ENCODE results near the gene PLPP7. TPM values are rescaled to one million over a fixed set of nuclear protein-coding genes. Genes with fewer than 3 reads are reported as not detected.

PLPP7 gene
- polyA plus RNA-seq, 1 donor (not counting 4 experiments of a cell fraction or from before 2014, with no cell fraction given): not detected

- no peaks in the 10 kb centered on the region for H4K20me1 ChIP-seq (ENCODE audit: control insufficient read depth, extremely low read depth, insufficient read depth, low read length)
- no peak overlapping the region for H3K4me3 ChIP-seq (ENCODE audit: control insufficient read depth in 2 of 3, extremely low read depth in 1 of 3, insufficient read depth in 2 of 3, low read depth in 1 of 3, low read length in 3 of 3)
- H3K9me1 ChIP-seq (ENCODE audit: control insufficient read depth, extremely low read depth, insufficient read depth, low read length): no peaks in the 10 kb centered on the region
- no peaks in the 10 kb centered on the region for H3K9me3 ChIP-seq (ENCODE audit: control insufficient read depth, low read depth, low read length)
- H3K4me2 ChIP-seq (ENCODE audit: control insufficient read depth, extremely low read depth, insufficient read depth, low read depth, low read length): no peak overlapping the region
- FAIRE-seq: no peak
- TF ChIP-seq CTCF (optimal IDR thresholded peaks at IDR 0.05 in 1 of 3, IDR thresholded peaks at IDR 0.05 in 1 of 3, conservative IDR thresholded peaks at IDR 0.05 in 1 of 3; ENCODE audit: extremely low read depth in 1 of 3, insufficient read depth in 2 of 3, low read length in 3 of 3): no peak
- no peak for TF ChIP-seq EZH2 (IDR thresholded peaks at IDR 0.05; ENCODE audit: low read length)
- H3K4me1 ChIP-seq (ENCODE audit: control insufficient read depth, extremely low read depth, insufficient read depth, low read length): no peaks in the 10 kb centered on the region
- H2AFZ ChIP-seq (ENCODE audit: control insufficient read depth, low read length): no peak overlapping the region
- no peak overlapping the region for H3K27ac ChIP-seq (ENCODE audit: control insufficient read depth, insufficient read depth, low read length)
- no peak for DNase-seq (ENCODE audit: low read depth, low spot score)
- H3K36me3 ChIP-seq (ENCODE audit: control insufficient read depth in 2 of 2, extremely low read depth in 1 of 2, insufficient read depth in 2 of 2, low read length in 2 of 2): no peaks in the 10 kb centered on the region
- H3K9ac ChIP-seq (ENCODE audit: control insufficient read depth, extremely low read depth, insufficient read depth, low read length): no peak overlapping the region
- peaks cover 6% of the 10 kb centered on the region for H3K27me3 ChIP-seq (ENCODE audit: control insufficient read depth, extremely low read depth, insufficient read depth, low read length)
- no peaks in the 10 kb centered on the region for H3K79me2 ChIP-seq (ENCODE audit: control insufficient read depth, insufficient read depth, low read length)
- dilution Hi-C loops (cut with MboI; ENCODE audit: extremely low pct_ligation_motif_present, low sequenced_read_pairs): no loop called here
These were observed 44.5 kb downstream of the PLPP7 start for GRCh38 chr9:131333771-131334628.

GRCh38 chr9:131334629-131335367, 45.3 kb downstream of the PLPP7 start:
- no peak overlapping the region for H2AFZ ChIP-seq (ENCODE audit: control insufficient read depth, low read length)
- H3K4me3 ChIP-seq (ENCODE audit: control insufficient read depth in 2 of 3, extremely low read depth in 1 of 3, insufficient read depth in 2 of 3, low read depth in 1 of 3, low read length in 3 of 3): no peak overlapping the region
- no peaks in the 10 kb centered on the region for H3K27me3 ChIP-seq (ENCODE audit: control insufficient read depth, extremely low read depth, insufficient read depth, low read length)
- DNase-seq (ENCODE audit: low read depth, low spot score) (no peak), FAIRE-seq (no peak)
- H3K4me2 ChIP-seq (ENCODE audit: control insufficient read depth, extremely low read depth, insufficient read depth, low read depth, low read length): no peak overlapping the region
- TF ChIP-seq EZH2 (IDR thresholded peaks at IDR 0.05; ENCODE audit: low read length): no peak
- TF ChIP-seq CTCF (optimal IDR thresholded peaks at IDR 0.05 in 1 of 3, IDR thresholded peaks at IDR 0.05 in 1 of 3, conservative IDR thresholded peaks at IDR 0.05 in 1 of 3; ENCODE audit: extremely low read depth in 1 of 3, insufficient read depth in 2 of 3, low read length in 3 of 3): no peak
- no peak overlapping the region for H3K27ac ChIP-seq (ENCODE audit: control insufficient read depth, insufficient read depth, low read length)
- no peaks in the 10 kb centered on the region for H3K79me2 ChIP-seq (ENCODE audit: control insufficient read depth, insufficient read depth, low read length)
- no peaks in the 10 kb centered on the region for H3K36me3 ChIP-seq (ENCODE audit: control insufficient read depth in 2 of 2, extremely low read depth in 1 of 2, insufficient read depth in 2 of 2, low read length in 2 of 2)
- no peak overlapping the region for H3K9ac ChIP-seq (ENCODE audit: control insufficient read depth, extremely low read depth, insufficient read depth, low read length)
- no peaks in the 10 kb centered on the region for H3K9me3 ChIP-seq (ENCODE audit: control insufficient read depth, low read depth, low read length)
- no peaks in the 10 kb centered on the region for H3K4me1 ChIP-seq (ENCODE audit: control insufficient read depth, extremely low read depth, insufficient read depth, low read length)
- no peaks in the 10 kb centered on the region for H4K20me1 ChIP-seq (ENCODE audit: control insufficient read depth, extremely low read depth, insufficient read depth, low read length)
- no peaks in the 10 kb centered on the region for H3K9me1 ChIP-seq (ENCODE audit: control insufficient read depth, extremely low read depth, insufficient read depth, low read length)
- dilution Hi-C loops (cut with MboI; ENCODE audit: extremely low pct_ligation_motif_present, low sequenced_read_pairs): no loop called here

Data from keratinocyte (primary cell).